Measurements from ENCODE around the gene EXD3.
"Not testable (repeated sequence)": the region's sequence is repeated elsewhere in the genome, so short reads cannot be mapped to it uniquely, and the experiment has no call there.

EXD3 gene
- 3.0 to 17.8 reads per million in 2 experiments for total RNA-seq

GRCh38 chr9:137422604-137423513, at the start of gene EXD3, which contains the start of gene NOXA1:
Gene EXD3, minus strand, starts transcription at chr9:137423162. Its CDS starts 27,805 bp downstream, at chr9:137395357.
Gene NOXA1, plus strand, starts transcription at chr9:137423393. Its CDS starts 137 bp downstream, at chr9:137423530.
- peak; percentile 86 for DNase-seq (ENCODE audit: low read depth)

- DNase-seq (ENCODE audit: low read depth), result no peak
Measured at GRCh38 chr9:137470785-137471184, 47.8 kb upstream of the EXD3 start.

- DNase-seq (ENCODE audit: low read depth), result no peak
Measured at GRCh38 chr9:137467896-137468295, 44.9 kb upstream of the EXD3 start.

- DNase-seq (ENCODE audit: low read depth), result no peak
Measured at GRCh38 chr9:137467161-137467581, 44.2 kb upstream of the EXD3 start.

GRCh38 chr9:137466389-137467085, 43.6 kb upstream of the EXD3 start:
- DNase-seq (ENCODE audit: low read depth), result not testable (repeated sequence)

- no peak for DNase-seq (ENCODE audit: low read depth)
Measured at GRCh38 chr9:137465720-137466388, 42.9 kb upstream of the EXD3 start.

- no peak for DNase-seq (ENCODE audit: low read depth)
Measured at GRCh38 chr9:137465000-137465719, 42.2 kb upstream of the EXD3 start.

- DNase-seq (ENCODE audit: low read depth), result no peak
Measured at GRCh38 chr9:137464291-137464999, 41.5 kb upstream of the EXD3 start.

GRCh38 chr9:137463931-137464290, 40.9 kb upstream of the EXD3 start:
- no peak for DNase-seq (ENCODE audit: low read depth)

- no peak for DNase-seq (ENCODE audit: low read depth)
Measured at GRCh38 chr9:137462986-137463930, 40.3 kb upstream of the EXD3 start.

GRCh38 chr9:137462396-137462985, 39.5 kb upstream of the EXD3 start:
- DNase-seq (ENCODE audit: low read depth), result no peak

- peak; percentile 51 for DNase-seq (ENCODE audit: low read depth)
Measured at GRCh38 chr9:137461663-137462395, 38.9 kb upstream of the EXD3 start.

- DNase-seq (ENCODE audit: low read depth), result no peak
Measured at GRCh38 chr9:137461316-137461662, 38.3 kb upstream of the EXD3 start.

GRCh38 chr9:137460363-137461315, 37.7 kb upstream of the EXD3 start:
- DNase-seq (ENCODE audit: low read depth), result no peak

GRCh38 chr9:137459601-137460362, 36.8 kb upstream of the EXD3 start:
- DNase-seq (ENCODE audit: low read depth), result no peak

- peak; percentile 93 for DNase-seq (ENCODE audit: low read depth)
Measured at GRCh38 chr9:137459152-137459600, 36.2 kb upstream of the EXD3 start, which contains the start of gene NSMF. Gene NSMF, minus strand, starts transcription at chr9:137459334. Its CDS starts 232 bp downstream, at chr9:137459102.

Measured in T follicular helper cell (primary cell).